Measurements from ENCODE around the gene RPS6KC1.
"Not testable (repeated sequence)": the region's sequence is repeated elsewhere in the genome, so short reads cannot be mapped to it uniquely, and the experiment has no call there.

GRCh38 chr1:213112723-213113122, 61.7 kb downstream of the RPS6KC1 start:
- not testable (repeated sequence) for TF ChIP-seq POLR2A, CTCF (IDR thresholded peaks at IDR 0.05)
